Measurements from ENCODE around the gene GRIN2A. TPM values are rescaled to one million over a fixed set of nuclear protein-coding genes. Genes with fewer than 3 reads are reported as not detected.
"Not testable (repeated sequence)": the region's sequence is repeated elsewhere in the genome, so short reads cannot be mapped to it uniquely, and the experiment has no call there.

The GRIN2A gene
- total and polyA plus RNA-seq, 2 experiments from 2014 or later = 0.05 to 1.6 TPM

DNA sequence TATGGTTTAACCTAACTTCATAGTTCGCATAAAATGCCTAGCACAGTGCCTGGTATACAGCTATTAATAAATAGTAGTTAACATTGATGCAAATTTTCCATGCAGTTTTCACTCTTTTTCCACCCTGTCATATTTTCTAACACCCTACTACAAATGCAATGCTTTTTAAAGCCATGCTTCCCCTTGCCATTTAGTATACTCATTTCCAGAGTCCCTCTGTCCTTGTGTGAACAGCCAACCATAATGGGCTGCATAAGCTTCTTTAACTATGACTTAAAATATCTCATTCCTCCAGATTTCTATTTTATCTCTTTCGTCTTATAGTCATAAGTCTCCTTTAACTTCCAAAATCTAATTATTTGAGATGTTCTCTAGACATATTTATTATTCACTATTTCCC lies 284.1 kb downstream of the GRIN2A start:
- no peak overlapping the region for H3K4me3 ChIP-seq
- no peak overlapping the region for H2AFZ ChIP-seq
- WGBS (ENCODE audit: low lambda C conversion rate, missing lambda C conversion rate) = 90% methylated on average over 2 of the region's 2 CpGs
- H3K4me1 ChIP-seq (ENCODE audit: insufficient read depth) = no peaks in the 10 kb centered on the region
- H4K20me1 ChIP-seq (ENCODE audit: insufficient read depth, poor library complexity, severe bottlenecking) = no peaks in the 10 kb centered on the region
- TF ChIP-seq EZH2 (IDR thresholded peaks at IDR 0.05; ENCODE audit: borderline replicate concordance) (no peak), EZH2phosphoT487 (IDR thresholded peaks at IDR 0.05; ENCODE audit: low read depth, severe bottlenecking, unreplicated experiment) (no peak), CTCF (IDR thresholded peaks at IDR 0.05; ENCODE audit: poor library complexity) (no peak)
- no peak overlapping the region for H3K27ac ChIP-seq
- H3K27me3 ChIP-seq = no peaks in the 10 kb centered on the region
- H3K79me2 ChIP-seq = no peaks in the 10 kb centered on the region
- no peak for DNase-seq (ENCODE audit: low spot score)
- H3K9me2 ChIP-seq (replicated peaks; ENCODE audit: insufficient read depth) = no peaks in the 10 kb centered on the region
- no peak overlapping the region for H3K4me2 ChIP-seq
- no peaks in the 10 kb centered on the region for H3K36me3 ChIP-seq (replicated peaks; ENCODE audit: insufficient read depth, low read depth)
- H3K9me3 ChIP-seq (ENCODE audit: low read depth) = no peaks in the 10 kb centered on the region

DNA sequence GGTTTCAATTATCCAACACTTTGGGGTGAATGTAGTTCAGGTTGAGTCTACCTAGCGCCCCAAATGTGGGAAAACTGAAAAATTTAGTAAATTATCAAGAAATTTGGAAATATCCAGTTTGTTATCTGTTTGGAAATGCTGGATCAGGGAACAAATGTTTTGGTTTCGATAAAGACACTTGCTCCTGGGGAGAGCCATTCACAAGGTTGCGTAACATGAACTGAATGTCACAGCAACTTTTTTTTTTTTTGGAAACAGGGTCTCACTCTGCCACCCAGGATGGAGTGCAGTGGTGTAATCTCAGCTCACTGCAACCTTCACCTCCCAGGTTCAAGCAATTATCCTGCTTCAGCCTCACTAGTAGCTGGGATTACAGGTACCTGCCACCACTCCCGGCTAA lies 286.4 kb downstream of the GRIN2A start:
- TF ChIP-seq CTCF (IDR thresholded peaks at IDR 0.05; ENCODE audit: poor library complexity) (no peak), EZH2phosphoT487 (IDR thresholded peaks at IDR 0.05; ENCODE audit: low read depth, severe bottlenecking, unreplicated experiment) (no peak), EZH2 (IDR thresholded peaks at IDR 0.05; ENCODE audit: borderline replicate concordance) (no peak)
- Histone ChIP-seq H3K79me2 (no peaks in the 10 kb centered on the region), H3K4me2 (no peak overlapping the region), H3K27ac (no peak overlapping the region), H3K9me3 (ENCODE audit: low read depth) (no peaks in the 10 kb centered on the region), H3K27me3 (no peaks in the 10 kb centered on the region), H3K9me2 (replicated peaks; ENCODE audit: insufficient read depth) (no peaks in the 10 kb centered on the region), H3K4me3 (no peak overlapping the region), H2AFZ (no peak overlapping the region), H4K20me1 (ENCODE audit: insufficient read depth, poor library complexity, severe bottlenecking) (no peaks in the 10 kb centered on the region), H3K4me1 (ENCODE audit: insufficient read depth) (no peaks in the 10 kb centered on the region), H3K36me3 (replicated peaks; ENCODE audit: insufficient read depth, low read depth) (no peaks in the 10 kb centered on the region)
- DNase-seq (ENCODE audit: low spot score) = no peak
- WGBS (ENCODE audit: low lambda C conversion rate, missing lambda C conversion rate) = 77% methylated on average over 4 of the region's 4 CpGs

- H3K9me3 ChIP-seq (ENCODE audit: low read depth) = no peaks in the 10 kb centered on the region
- no peaks in the 10 kb centered on the region for H3K36me3 ChIP-seq (replicated peaks; ENCODE audit: insufficient read depth, low read depth)
- H3K4me3 ChIP-seq = no peak overlapping the region
- DNase-seq (ENCODE audit: low spot score) = no peak
- no peak overlapping the region for H2AFZ ChIP-seq
- TF ChIP-seq EZH2 (IDR thresholded peaks at IDR 0.05; ENCODE audit: borderline replicate concordance) (no peak), CTCF (IDR thresholded peaks at IDR 0.05; ENCODE audit: poor library complexity) (no peak), EZH2phosphoT487 (IDR thresholded peaks at IDR 0.05; ENCODE audit: low read depth, severe bottlenecking, unreplicated experiment) (no peak)
- WGBS (ENCODE audit: low lambda C conversion rate, missing lambda C conversion rate) = 100% methylated on average over 1 of the region's 1 CpG
- H3K9me2 ChIP-seq (replicated peaks; ENCODE audit: insufficient read depth) = no peaks in the 10 kb centered on the region
- H3K27ac ChIP-seq = no peak overlapping the region
- H4K20me1 ChIP-seq (ENCODE audit: insufficient read depth, poor library complexity, severe bottlenecking) = no peaks in the 10 kb centered on the region
- H3K79me2 ChIP-seq = no peaks in the 10 kb centered on the region
- H3K4me2 ChIP-seq = no peak overlapping the region
- H3K27me3 ChIP-seq = no peaks in the 10 kb centered on the region
- H3K4me1 ChIP-seq (ENCODE audit: insufficient read depth) = no peaks in the 10 kb centered on the region
Measured at GRCh38 chr16:9885876-9886275, 296.4 kb downstream of the GRIN2A start.

DNA sequence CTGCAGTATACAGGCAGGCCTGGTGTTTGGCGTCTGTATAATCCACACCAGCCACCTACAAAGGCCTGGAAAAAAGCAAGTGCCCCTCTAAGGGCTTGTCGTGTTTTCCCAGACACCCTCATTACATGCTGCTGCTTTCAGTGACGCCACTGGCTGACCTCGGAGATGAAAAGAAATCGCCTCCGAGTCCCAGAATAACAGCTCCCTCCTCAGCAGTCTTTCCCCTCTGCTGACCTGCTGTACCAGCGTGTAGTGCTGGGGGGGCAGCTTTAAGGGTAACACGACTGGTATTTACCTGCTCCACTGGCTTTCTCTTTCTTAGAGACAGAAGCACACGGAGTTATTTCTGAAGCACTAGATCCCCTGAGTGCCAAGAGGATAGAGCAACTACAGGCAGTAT lies 296.8 kb downstream of the GRIN2A start:
- no peak overlapping the region for H3K4me2 ChIP-seq
- no peak overlapping the region for H3K4me3 ChIP-seq
- TF ChIP-seq CTCF (IDR thresholded peaks at IDR 0.05; ENCODE audit: poor library complexity) = no peak
- TF ChIP-seq EZH2phosphoT487 (IDR thresholded peaks at IDR 0.05; ENCODE audit: low read depth, severe bottlenecking, unreplicated experiment) = no peak
- TF ChIP-seq EZH2 (IDR thresholded peaks at IDR 0.05; ENCODE audit: borderline replicate concordance) = no peak
- no peaks in the 10 kb centered on the region for H3K79me2 ChIP-seq
- H3K4me1 ChIP-seq (ENCODE audit: insufficient read depth) = no peaks in the 10 kb centered on the region
- no peaks in the 10 kb centered on the region for H3K27me3 ChIP-seq
- H3K27ac ChIP-seq = no peak overlapping the region
- no peaks in the 10 kb centered on the region for H3K36me3 ChIP-seq (replicated peaks; ENCODE audit: insufficient read depth, low read depth)
- no peaks in the 10 kb centered on the region for H4K20me1 ChIP-seq (ENCODE audit: insufficient read depth, poor library complexity, severe bottlenecking)
- no peaks in the 10 kb centered on the region for H3K9me2 ChIP-seq (replicated peaks; ENCODE audit: insufficient read depth)
- H3K9me3 ChIP-seq (ENCODE audit: low read depth) = no peaks in the 10 kb centered on the region
- WGBS (ENCODE audit: low lambda C conversion rate, missing lambda C conversion rate) = 33% methylated on average over 9 of the region's 9 CpGs
- no peak for DNase-seq (ENCODE audit: low spot score)
- no peak overlapping the region for H2AFZ ChIP-seq

- not testable (repeated sequence) for H3K4me1 ChIP-seq (ENCODE audit: insufficient read depth); H3K4me3 ChIP-seq; H3K4me2 ChIP-seq; H3K36me3 ChIP-seq (replicated peaks; ENCODE audit: insufficient read depth, low read depth); H2AFZ ChIP-seq; DNase-seq (ENCODE audit: low spot score); H3K9me3 ChIP-seq (ENCODE audit: low read depth); H3K27me3 ChIP-seq; H4K20me1 ChIP-seq (ENCODE audit: insufficient read depth, poor library complexity, severe bottlenecking); H3K9me2 ChIP-seq (replicated peaks; ENCODE audit: insufficient read depth); H3K27ac ChIP-seq; H3K79me2 ChIP-seq
- WGBS (ENCODE audit: low lambda C conversion rate, missing lambda C conversion rate) = 40% methylated on average over 3 of the region's 3 CpGs
Measured at GRCh38 chr16:9875981-9876380, 306.2 kb downstream of the GRIN2A start.

Data from hepatocyte (in vitro differentiated cells).